K562 (cell line): ENCODE results near the gene WDR62. TPM values are rescaled to one million over a fixed set of nuclear protein-coding genes. Genes with fewer than 3 reads are reported as not detected.

Experiments
- ASH1L ChIP-seq: fragments of 450-650 bp; IDR thresholded peaks from 2 replicates; pipeline ENCODE4 v1.6.1; 2018; ENCODE audit warnings: borderline replicate concordance, mild to moderate bottlenecking, low read depth; ENCODE audit not compliant: partially characterized antibody
- COPS2 ChIP-seq: fragments of 450-650 bp; conservative IDR thresholded peaks from 2 replicates; pipeline ENCODE4 v1.6.1; 2016; ENCODE audit warnings: mild to moderate bottlenecking, moderate library complexity
- DMBX1 ChIP-seq: fragments of 250-450 bp; sonication (Bioruptor Pico); IDR thresholded peaks from 2 replicates; pipeline ENCODE4 v1.8.0; 2022; ENCODE audit warnings: inconsistent platforms, mild to moderate bottlenecking, moderate library complexity, borderline replicate concordance
- HDAC2 ChIP-seq: fragments of 450-650 bp; IDR thresholded peaks from 2 replicates; pipeline ENCODE4 v1.6.1; 2016; ENCODE audit warnings: mild to moderate bottlenecking
- HMG20B ChIP-seq: fragments of 250-450 bp; sonication (Bioruptor Pico); IDR thresholded peaks from 2 replicates; pipeline ENCODE4 v1.5.0; 2021; ENCODE audit warnings: mild to moderate bottlenecking
- KDM4B ChIP-seq, 2 experiments: fragments of 450-650 bp in 1 of 2; sonication (generic) in 1 of 2; IDR thresholded peaks; 2 replicates each; pipeline ENCODE4 v1.6.1; 2016 to 2017; ENCODE audit warnings: borderline replicate concordance in 2 of 2, antibody characterized with exemption in 1 of 2, low read depth in 1 of 2, mild to moderate bottlenecking in 1 of 2
- NR2F6 ChIP-seq: fragments of 450-650 bp; formaldehyde crosslinking; IDR thresholded peaks from 2 replicates; pipeline ENCODE4 v1.4.0; 2020; ENCODE audit warnings: mild to moderate bottlenecking
- ZC3H8 ChIP-seq: fragments of 450-650 bp; IDR thresholded peaks from 2 replicates; pipeline ENCODE4 v1.6.1; 2017
- ZNF778 ChIP-seq: fragments of 450-650 bp; formaldehyde crosslinking; IDR thresholded peaks from 2 replicates; pipeline ENCODE4 v1.4.0; 2020; ENCODE audit warnings: mild to moderate bottlenecking, moderate library complexity
- polyA plus RNA-seq, 8 experiments: library from polyadenylated mRNA; depleted of rRNA in 4 of 8; stranded (reverse) in 5 of 8; unstranded in 3 of 8; fragments of >200 nt; fragmentation: Nextera tagmentation in 2 of 8; fragmentation: Illumina TruSeq in 1 of 8; extraction: Ambion mirVana in 2 of 8; extraction: Trizol in 1 of 8; gene quantifications; 2 replicates each; pipeline versions ENCODE4 v1.2.1 to v1.2.3, GENCODE V29; 2011 to 2014; ENCODE audit warnings: inconsistent platforms in 1 of 8, missing spikeins in 1 of 8
- total RNA-seq, 7 experiments: library from RNA; depleted of rRNA in 6 of 7; stranded (reverse); fragments of >200 nt in 6 of 7; fragmentation: Illumina TruSeq in 2 of 7; extraction: Trizol in 2 of 7; gene quantifications; 2 replicates each; pipeline versions ENCODE4 v1.2.1 to v1.2.3, GENCODE V29; 2011 to 2021; ENCODE audit warnings: low replicate concordance in 1 of 7
- TF ChIP-seq, protein P1 (sequence below): fragments of 250-450 bp; sonication (Bioruptor Pico); IDR thresholded peaks from 2 replicates; pipeline ENCODE4 v1.5.0; 2021; ENCODE audit warnings: mild to moderate bottlenecking, moderate library complexity
- TF ChIP-seq, protein P2 (sequence below): fragments of 200-800 bp; sonication (Bioruptor generic); IDR thresholded peaks from 2 replicates; pipeline ENCODE4 v1.6.1; 2016; ENCODE audit warnings: missing genetic modification characterization, missing compliant biosample characterization
- TF ChIP-seq, protein P3 (sequence below): fragments of 250-450 bp; sonication (Bioruptor Pico); IDR thresholded peaks from 2 replicates; pipeline ENCODE4 v1.4.0; 2020

Gene WDR62
- total and polyA plus RNA-seq, 9 of the 15 experiments (the other 6 are each of a cell fraction or from before 2014, with no cell fraction given): 0.35 to 32.8 (median 14.4) TPM

DNA sequence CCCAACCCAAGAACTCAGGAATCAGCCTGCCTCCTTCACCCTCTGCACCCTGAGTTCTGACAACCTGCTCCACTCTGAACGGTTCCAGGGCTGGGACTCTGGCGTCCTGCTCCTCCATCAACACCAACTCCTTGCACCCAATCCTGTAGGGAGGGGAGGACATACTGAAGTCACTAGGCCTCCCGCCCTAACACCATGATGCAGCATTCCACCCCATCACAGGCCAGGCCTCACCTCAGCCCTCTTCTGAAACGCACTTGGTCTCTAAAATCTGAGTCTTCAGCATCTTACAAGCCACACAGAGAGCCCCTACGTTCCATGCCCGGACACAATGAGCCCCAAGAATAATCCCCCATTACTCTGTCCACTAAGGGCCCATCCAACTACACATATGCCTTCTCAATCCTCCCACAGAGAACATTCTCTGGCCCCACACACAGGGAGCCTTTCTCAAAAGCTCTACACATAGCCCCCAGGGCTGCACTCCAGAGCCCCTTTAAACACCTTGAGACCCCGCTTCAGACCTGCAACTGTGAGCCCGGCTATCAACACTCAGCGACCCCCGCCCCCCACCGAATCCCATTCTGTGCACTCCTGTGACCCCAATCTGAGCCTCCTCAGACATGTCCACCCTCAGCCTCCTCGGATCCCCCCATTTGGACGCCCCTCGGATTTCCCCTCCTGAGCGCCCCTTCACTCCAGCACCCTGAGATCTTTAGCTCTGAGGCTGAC, 41.3 kb upstream of the WDR62 start (continued):
- TF ChIP-seq, protein P1, sequence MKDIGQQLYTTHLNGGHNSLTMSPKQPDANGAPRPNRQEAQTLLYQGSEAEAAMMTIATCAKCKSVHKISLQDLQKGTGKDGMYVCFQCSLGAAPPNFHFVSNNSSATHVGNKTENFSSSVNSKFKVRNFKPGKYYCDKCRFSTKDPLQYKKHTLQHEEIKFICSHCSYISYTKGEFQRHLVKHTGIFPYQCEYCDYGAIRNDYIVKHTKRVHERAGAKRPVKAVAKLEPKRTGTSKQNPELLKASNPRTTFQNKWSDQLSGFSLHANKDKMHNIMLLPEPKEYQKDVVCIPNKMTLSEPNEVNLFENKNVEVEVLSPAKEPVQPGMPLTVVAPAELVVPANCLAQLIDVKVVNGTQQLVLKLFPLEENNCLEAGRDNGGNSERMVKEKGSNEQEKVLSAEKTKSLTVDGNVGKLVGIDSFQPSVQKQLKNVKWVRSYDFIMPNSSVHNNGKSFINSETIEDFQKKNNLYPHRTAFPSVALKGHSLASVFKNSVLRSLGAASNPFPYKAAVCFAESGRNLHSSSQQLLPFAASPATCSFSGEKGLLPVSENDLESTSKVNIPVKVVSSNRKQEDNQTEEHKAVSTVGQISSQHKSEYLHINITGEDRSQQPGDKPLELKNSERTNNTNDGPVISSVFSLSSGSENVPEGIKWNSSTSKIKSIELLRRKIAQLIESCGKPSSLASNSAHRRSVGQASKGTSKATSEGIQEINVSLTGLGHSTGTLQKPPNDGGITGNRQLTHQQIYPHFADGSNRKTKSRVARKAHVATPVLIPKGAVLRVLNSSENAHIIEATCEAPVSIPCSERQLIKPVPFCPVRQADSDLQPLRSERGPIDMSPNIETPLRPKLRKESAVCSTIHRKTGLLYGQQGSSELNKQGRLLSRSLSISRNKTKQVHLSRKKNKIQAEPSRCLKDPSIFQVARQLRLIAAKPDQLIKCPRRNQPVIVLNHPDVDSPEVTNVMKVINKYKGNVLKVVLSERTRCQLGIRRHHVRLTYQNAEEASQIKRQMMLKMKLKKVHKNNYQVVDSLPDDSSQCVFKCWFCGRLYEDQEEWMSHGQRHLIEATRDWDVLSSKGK (CRISPR knock-in tag): no peak
- TF ChIP-seq COPS2 (no peak), KDM4B (IDR thresholded peaks at IDR 0.05; ENCODE audit: borderline replicate concordance in 2 of 2, low read depth in 1 of 2) (no peak), HMG20B (CRISPR knock-in tag) (no peak), ASH1L (no peak), ZC3H8 (no peak), NR2F6 (CRISPR knock-in tag) (no peak), DMBX1 (CRISPR knock-in tag) (no peak), ZNF778 (no peak), HDAC2 (no peak)
- TF ChIP-seq, protein P2, sequence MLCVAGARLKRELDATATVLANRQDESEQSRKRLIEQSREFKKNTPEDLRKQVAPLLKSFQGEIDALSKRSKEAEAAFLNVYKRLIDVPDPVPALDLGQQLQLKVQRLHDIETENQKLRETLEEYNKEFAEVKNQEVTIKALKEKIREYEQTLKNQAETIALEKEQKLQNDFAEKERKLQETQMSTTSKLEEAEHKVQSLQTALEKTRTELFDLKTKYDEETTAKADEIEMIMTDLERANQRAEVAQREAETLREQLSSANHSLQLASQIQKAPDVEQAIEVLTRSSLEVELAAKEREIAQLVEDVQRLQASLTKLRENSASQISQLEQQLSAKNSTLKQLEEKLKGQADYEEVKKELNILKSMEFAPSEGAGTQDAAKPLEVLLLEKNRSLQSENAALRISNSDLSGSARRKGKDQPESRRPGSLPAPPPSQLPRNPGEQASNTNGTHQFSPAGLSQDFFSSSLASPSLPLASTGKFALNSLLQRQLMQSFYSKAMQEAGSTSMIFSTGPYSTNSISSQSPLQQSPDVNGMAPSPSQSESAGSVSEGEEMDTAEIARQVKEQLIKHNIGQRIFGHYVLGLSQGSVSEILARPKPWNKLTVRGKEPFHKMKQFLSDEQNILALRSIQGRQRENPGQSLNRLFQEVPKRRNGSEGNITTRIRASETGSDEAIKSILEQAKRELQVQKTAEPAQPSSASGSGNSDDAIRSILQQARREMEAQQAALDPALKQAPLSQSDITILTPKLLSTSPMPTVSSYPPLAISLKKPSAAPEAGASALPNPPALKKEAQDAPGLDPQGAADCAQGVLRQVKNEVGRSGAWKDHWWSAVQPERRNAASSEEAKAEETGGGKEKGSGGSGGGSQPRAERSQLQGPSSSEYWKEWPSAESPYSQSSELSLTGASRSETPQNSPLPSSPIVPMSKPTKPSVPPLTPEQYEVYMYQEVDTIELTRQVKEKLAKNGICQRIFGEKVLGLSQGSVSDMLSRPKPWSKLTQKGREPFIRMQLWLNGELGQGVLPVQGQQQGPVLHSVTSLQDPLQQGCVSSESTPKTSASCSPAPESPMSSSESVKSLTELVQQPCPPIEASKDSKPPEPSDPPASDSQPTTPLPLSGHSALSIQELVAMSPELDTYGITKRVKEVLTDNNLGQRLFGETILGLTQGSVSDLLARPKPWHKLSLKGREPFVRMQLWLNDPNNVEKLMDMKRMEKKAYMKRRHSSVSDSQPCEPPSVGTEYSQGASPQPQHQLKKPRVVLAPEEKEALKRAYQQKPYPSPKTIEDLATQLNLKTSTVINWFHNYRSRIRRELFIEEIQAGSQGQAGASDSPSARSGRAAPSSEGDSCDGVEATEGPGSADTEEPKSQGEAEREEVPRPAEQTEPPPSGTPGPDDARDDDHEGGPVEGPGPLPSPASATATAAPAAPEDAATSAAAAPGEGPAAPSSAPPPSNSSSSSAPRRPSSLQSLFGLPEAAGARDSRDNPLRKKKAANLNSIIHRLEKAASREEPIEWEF: no peak
- TF ChIP-seq, protein P3, sequence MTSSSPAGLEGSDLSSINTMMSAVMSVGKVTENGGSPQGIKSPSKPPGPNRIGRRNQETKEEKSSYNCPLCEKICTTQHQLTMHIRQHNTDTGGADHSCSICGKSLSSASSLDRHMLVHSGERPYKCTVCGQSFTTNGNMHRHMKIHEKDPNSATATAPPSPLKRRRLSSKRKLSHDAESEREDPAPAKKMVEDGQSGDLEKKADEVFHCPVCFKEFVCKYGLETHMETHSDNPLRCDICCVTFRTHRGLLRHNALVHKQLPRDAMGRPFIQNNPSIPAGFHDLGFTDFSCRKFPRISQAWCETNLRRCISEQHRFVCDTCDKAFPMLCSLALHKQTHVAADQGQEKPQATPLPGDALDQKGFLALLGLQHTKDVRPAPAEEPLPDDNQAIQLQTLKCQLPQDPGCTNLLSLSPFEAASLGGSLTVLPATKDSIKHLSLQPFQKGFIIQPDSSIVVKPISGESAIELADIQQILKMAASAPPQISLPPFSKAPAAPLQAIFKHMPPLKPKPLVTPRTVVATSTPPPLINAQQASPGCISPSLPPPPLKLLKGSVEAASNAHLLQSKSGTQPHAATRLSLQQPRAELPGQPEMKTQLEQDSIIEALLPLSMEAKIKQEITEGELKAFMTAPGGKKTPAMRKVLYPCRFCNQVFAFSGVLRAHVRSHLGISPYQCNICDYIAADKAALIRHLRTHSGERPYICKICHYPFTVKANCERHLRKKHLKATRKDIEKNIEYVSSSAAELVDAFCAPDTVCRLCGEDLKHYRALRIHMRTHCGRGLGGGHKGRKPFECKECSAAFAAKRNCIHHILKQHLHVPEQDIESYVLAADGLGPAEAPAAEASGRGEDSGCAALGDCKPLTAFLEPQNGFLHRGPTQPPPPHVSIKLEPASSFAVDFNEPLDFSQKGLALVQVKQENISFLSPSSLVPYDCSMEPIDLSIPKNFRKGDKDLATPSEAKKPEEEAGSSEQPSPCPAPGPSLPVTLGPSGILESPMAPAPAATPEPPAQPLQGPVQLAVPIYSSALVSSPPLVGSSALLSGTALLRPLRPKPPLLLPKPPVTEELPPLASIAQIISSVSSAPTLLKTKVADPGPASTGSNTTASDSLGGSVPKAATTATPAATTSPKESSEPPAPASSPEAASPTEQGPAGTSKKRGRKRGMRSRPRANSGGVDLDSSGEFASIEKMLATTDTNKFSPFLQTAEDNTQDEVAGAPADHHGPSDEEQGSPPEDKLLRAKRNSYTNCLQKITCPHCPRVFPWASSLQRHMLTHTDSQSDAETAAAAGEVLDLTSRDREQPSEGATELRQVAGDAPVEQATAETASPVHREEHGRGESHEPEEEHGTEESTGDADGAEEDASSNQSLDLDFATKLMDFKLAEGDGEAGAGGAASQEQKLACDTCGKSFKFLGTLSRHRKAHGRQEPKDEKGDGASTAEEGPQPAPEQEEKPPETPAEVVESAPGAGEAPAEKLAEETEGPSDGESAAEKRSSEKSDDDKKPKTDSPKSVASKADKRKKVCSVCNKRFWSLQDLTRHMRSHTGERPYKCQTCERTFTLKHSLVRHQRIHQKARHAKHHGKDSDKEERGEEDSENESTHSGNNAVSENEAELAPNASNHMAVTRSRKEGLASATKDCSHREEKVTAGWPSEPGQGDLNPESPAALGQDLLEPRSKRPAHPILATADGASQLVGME (CRISPR knock-in tag): no peak
